GM18505 (cell line): ENCODE results near the gene CREB1.
A peak's percentile ranks its signal among the peaks of the same experiment; 100 is the strongest.

Source experiments
- ATAC-seq: cut with Tn5 transposase; IDR thresholded peaks from one replicate; pipeline ENCODE4 v1.9.1; 2021; ENCODE audit not compliant: unreplicated experiment
- POLR2A ChIP-seq: IDR thresholded peaks from 4 replicates; pipeline ENCODE4 v1.6.1; 2011; ENCODE audit warnings: borderline replicate concordance; ENCODE audit not compliant: insufficient read depth, insufficient read length; ENCODE audit errors: extremely low read depth

CREB1 gene

DNA sequence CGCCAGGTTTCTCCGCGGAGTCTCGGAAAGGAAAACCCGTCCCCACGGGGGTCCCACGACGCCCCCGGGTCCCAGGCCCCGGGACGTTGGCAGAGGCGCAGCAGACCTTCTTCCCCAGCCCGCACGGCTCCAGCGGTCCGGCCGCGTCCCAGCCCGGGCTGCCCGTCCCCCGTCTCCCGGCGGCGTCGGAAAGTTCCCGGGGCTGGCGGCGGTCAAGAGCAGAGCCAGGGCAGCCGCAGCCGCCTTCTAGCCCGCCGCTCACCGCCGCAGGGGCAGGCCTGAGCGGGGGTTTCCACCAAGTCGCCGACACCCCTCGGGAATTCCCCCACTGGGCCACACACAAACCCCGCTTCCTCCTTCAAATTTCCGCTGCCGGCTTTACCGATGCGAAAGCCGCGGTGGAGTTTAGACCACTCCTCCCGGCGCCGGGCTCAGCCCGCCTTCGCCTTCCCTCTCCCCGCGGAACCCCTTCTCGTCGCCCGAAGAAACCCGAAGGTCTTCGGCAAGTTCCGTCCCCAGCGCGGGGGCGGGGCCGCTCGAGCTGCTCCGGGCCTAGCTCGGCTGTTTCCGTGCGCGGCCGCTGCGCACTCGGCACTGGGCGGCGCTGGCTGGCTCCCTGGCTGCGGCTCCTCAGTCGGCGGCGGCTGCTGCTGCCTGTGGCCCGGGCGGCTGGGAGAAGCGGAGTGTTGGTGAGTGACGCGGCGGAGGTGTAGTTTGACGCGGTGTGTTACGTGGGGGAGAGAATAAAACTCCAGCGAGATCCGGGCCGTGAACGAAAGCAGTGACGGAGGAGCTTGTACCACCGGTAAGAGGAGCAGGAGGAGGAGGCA, at the start of gene CREB1:
Gene CREB1 (plus strand): TSS at position 633 of the 830 bp plus-strand sequence. CDS start 25,674 bp downstream, outside the sequence.
- ATAC-seq: peak; percentile 85
- peak; percentile 83 for TF ChIP-seq POLR2A

DNA sequence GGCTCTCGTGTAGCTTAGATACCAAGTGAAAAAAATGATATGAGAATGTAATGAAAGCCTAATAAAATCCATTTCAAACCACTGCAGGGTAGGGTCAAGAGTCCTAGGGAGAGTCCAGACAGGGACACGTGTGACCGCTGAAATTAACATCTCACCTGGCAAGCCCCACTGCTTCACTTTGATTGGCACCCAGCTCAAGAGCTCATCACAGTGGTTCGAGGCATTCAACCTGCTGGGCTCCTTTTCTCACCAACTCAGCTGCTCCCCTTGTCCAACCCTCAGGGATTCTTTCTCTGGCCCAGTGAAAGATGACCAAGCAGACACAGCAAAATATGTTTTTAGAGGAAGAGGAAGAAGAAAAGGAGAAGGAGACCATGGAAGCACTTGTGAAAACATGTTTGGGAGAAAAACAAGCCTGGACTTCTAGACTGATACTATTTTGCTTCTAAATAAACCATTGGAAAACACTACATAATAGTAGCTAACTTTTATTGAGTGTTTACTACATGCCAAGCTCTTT, 49.2 kb upstream of the CREB1 start:
- ATAC-seq: no peak
- TF ChIP-seq POLR2A: no peak

DNA sequence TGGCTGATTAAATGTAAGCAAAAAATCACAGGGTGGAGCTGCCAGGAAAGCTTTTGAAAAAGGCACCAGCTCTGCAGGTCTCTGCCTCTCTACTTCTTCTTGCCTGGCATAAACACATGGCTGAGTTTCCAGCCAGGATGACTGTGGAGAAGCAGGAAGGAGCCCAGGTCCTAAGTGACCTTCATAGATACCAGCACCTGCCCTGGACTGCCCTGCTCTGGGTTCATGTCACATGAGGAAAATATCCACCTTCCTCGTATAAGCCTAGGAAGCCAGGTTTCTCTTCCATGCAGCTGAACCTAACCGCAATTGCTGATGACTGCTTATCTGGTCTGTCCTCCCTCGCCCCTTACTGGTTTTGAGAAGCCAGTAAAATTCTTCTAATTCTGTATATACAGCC, 47.8 kb upstream of the CREB1 start:
- no peak for TF ChIP-seq POLR2A
- no peak for ATAC-seq

DNA sequence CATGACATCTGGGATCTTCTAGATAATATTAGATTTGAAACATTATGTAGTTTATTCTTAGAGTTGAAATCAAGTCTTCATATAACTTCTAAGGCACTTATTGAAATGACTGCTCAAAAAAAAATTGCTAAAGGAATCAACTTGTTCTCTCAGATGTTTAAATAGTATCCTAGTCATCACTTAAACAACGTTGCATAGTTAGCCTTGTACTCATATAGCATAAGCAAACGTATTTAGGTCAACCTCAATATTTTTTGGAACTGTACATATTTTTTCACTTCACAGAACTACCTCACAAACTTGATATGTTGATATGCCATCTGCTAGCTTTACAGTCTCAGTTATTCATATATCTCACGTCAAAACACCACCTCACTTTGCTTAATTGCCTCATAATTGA, 47.1 kb upstream of the CREB1 start:
- no peak for TF ChIP-seq POLR2A
- no peak for ATAC-seq

DNA sequence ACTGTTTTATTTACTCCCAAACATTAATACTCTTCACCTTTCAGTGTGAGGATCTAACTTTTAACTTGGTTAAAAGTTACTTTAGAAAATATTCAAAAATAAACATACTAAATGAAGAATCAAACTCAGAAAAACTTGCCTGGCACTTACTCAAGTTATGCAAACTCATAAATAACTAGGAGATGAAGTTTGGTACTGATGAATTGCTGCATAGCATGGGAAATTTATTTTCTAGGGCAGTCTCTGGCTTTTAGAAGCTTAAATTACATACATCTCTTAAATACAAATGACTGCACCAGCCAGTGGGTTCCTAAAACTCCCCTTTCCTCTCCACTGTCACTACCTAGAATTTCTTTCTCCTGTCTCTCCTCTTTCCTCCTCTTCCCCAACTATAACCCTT, 46.7 kb upstream of the CREB1 start:
- TF ChIP-seq POLR2A: no peak
- ATAC-seq: no peak

DNA sequence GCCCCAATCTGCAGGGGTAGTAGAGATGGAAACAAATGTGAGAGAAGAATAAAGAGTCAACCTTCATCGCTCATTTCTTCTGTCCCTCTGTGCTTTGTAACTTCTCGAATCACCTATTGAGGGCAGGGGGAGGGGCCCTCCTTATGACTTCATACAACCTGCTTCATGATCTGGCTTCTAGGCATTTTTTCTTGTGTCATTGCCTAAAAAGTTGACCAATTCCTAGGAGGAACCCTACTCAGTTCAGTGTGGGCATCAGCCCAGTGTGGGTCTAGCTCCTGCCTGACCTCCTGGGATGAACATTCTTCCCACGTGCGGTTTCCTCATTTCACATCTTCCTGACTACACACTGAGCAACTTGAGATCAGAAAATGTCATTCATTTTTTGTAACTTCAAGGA, 46.3 kb upstream of the CREB1 start:
- no peak for TF ChIP-seq POLR2A
- ATAC-seq: no peak

DNA sequence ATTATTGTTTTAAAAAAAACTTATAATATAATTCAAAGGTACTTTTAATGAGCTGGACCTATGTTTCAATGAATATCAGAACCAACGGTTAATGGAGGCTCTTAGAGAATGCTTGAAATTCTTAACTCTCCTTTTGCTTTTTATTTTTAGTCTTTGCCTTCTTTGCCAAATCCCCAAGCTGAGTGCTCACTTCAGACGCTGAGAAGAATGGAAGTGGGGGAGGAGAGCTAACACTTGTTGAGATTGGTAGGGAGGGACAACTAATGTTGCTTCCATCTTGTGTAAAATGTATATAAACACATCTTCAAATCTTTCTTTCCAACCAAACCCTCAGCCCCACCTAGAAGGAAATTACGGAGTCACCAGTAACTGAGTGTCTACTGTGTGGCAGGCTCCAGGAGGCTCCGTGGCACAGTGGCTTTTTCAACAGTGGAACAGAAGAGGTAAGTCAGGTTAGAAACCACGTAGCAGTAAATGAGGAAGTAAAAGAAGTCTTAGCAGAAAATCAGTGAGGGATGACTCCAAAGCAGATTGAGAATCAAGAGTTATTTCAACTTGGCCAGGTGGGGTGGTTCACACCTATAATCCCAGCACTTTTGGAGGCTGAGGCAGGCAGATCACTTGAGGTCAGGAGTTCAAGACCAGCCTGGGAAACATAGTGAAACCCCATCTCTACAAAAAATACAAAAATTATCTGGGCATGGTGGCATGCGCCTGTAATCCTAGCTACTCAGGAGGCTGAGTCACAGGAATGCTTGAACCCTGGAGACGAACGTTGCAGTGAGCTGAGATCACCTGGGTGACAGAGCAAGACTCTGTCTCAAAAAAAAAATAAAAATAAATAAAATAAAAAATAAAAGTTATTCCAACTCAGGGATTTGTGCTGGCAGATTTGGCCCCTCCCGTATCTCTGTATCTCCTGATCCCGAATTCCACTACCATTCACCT, 45.0 kb upstream of the CREB1 start:
- ATAC-seq: peak; percentile 79
- TF ChIP-seq POLR2A: no peak

DNA sequence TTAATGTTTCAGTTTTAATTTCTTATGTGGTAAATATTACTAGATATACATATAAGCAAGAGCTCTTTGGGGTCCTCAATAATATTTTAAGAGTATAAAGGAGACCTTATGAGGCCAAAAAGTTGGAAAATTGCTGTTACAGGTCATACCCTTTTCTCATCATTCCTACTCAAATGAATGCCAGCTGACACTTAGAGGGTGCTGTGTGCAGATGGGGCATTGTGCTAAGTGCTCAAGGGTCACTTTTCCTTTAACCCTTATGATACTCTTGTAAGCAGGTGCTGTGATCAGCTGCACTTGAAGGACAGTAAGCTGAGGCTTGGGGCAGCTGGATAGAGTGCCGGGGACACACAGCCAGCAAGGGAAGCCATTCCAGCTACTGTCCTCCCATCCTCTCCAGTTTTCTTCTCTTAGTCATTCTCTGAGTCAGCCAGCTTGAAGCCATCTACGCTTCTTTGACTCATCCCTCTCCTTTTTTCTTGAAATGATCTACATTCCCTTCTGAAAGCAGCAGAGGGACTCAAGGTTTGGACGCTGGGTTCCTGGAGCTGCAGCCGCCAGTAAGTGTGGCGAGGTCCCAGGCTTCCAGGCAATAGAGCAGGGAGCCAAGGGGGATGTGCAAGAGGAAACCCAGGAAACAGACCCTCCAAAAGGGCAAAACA, 42.0 kb upstream of the CREB1 start:
- ATAC-seq: no peak

DNA sequence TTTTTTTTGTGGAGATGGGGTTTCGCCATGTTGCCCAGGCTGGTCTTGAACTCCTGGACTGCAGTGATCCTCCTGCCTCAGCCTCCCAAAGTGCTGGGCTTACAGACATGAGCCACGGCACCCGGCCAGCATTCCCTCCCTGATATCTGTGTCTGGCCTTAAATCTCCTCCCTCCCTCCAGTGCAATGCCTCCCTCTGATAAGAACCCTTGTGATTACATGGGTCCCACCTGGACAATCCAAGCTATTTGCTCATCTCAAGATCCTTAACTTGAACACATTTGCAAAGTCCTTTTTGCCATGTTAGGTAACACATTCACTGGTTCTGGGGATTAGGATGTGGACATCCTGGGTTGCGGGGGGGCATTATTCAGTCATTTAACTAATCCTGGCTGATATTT, 40.5 kb upstream of the CREB1 start:
- TF ChIP-seq POLR2A: no peak

More for the DNA sequence above, 42.0 kb upstream of the CREB1 start:
- no peak for TF ChIP-seq POLR2A

DNA sequence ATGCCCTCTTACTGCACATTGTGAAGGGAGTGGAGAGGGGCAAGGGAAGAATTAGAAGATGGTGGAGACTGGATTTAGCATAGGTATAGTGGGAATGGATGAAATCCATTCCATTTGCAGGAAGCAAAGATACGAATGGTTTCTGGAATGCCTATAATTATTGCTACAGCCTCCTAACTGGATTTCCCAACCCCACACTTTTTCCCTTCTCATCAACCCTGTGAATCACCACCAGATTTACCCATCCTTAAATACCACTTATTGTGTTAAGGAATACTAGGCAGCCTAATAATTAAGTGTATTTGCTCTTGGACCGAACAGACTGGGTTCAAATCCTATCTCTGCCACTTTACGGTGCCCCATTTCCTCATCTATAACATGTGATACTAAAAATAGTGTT, 39.3 kb upstream of the CREB1 start:
- no peak for TF ChIP-seq POLR2A
- ATAC-seq: no peak

More for the DNA sequence above, 40.5 kb upstream of the CREB1 start:
- ATAC-seq: no peak

DNA sequence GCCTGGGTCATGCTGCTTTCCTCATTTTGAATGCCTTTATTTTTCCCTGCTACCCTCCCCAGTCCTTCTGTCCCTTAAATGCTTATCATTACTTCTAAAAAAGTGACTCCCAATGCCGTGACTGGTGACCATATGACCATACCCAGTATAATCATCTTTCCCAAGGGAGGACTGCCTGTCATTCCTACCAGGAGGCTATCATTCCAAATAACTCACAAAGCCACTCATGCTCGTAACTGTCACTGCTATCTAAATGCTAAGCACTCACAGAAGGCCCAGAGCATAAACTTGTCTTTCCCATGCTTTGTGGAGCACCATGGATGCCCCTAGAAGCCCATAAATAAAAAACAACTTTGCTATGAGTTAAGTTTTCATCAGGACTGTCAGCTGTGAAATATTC, 38.7 kb upstream of the CREB1 start:
- ATAC-seq: no peak
- TF ChIP-seq POLR2A: no peak

DNA sequence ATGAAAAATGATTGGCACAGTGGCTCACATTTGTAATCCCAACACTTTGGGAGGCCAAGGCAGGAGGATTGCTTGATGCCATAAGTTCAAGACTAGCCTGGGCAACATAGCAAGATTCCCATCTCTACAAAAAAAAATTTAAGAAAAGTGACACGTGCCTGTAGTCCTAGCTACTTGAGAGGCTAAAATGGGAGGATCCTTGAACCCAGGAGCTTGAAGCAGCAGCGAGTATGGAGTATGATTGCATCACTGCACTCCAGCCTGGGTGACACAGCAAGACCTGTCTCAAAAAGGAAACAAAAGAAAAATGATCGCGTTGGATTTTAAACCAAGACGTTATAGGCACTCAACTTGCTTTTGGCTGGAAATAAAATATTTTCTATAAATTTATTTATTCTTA, 37.8 kb upstream of the CREB1 start:
- no peak for ATAC-seq
- TF ChIP-seq POLR2A: no peak

DNA sequence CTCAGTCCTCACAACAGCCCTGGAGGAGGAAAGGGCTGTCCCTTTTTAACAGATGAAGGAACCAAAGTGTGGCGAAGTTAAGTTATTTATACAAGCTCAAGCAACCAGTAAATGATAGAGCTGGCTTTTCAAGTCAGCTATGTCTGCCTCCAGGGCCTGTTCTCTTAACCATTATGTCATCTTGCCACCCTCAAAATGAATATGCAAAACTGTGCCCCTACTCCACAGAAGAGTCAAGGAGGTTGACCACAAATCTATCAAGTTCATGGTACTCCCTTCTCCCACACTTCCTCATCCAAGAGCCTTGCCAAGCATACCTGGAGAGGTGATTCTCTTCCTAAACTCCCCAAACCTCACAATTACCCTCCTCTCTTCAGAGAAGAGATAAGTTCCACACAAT, 37.3 kb upstream of the CREB1 start:
- no peak for ATAC-seq
- TF ChIP-seq POLR2A: no peak
